Fibroblast of skin of right quadriceps (primary cell): ENCODE results near the gene ZNF366.

Source experiments
- DNase-seq: peaks from one replicate; pipeline ENCODE4 v3.0.0-alpha.2; 2013

The ZNF366 gene

DNA sequence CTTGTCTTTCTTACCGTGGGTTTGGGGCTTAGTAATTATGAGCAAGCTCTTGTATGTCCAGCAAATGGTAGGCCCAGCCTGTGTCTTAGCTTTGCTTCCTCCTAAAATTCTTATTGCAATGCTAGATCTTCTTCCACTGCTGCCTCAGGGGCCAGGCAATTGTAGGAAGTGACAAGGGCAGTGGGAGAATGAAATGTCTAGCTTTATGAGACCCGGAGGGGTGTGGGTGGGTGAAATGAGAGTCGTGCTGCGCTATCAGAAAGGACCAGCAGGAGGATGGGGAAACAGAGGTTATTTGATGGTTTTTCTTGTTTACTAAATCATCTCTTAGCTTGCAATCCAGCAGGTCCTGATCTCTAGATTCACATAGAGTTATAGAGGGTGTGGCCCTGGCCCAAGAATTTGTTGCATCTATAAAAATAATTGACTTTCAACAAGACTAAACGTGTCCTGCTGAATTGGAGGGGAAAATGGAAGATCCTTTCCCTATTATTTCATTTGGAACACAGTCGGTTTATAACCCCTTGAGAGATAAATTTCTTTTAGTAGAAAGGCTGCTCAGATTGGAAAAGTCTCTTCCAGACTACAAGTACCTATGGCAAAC is 43.7 kb downstream of the ZNF366 start:
- no peak for DNase-seq

DNA sequence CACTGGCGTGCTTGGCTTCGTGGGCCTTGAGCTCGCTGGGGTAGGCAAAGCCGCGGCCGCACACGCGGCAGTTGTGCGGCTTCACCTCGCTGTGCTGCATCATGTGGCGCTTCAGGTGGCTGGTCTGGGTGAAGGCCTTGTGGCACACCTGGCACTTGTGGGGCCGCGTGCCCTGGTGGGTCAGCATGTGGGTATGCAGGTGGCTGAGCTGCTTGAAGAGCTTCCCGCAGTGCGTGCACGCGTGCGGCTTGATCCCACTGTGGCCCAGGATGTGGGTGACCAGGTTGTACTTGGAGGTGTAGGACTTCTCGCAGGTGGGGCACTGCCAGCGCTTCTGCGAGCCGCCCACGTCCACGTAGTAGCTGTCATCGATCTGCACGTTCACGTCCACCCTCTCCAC is 46.8 kb downstream of the ZNF366 start:
- DNase-seq, result no peak

DNA sequence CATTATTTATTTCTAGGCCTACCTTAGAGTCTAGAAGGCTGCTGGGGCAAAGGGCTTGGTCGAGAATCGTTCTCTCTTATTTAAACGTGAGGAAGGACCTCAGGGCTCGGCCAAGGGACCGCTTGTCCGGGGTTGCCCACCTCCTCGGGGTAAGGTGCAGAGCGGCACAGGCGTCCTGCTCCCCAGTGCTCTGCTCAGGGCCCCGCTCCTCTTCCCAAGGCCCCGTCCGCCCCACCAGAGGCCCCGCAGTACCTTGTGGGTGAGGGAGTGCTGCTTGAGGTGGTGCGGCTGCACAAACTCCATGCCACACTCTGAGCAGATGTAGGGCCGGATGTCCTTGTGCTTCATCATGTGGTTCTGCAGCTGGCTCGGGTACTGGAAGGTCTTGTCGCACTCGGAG is 47.3 kb downstream of the ZNF366 start:
- DNase-seq, result no peak

DNA sequence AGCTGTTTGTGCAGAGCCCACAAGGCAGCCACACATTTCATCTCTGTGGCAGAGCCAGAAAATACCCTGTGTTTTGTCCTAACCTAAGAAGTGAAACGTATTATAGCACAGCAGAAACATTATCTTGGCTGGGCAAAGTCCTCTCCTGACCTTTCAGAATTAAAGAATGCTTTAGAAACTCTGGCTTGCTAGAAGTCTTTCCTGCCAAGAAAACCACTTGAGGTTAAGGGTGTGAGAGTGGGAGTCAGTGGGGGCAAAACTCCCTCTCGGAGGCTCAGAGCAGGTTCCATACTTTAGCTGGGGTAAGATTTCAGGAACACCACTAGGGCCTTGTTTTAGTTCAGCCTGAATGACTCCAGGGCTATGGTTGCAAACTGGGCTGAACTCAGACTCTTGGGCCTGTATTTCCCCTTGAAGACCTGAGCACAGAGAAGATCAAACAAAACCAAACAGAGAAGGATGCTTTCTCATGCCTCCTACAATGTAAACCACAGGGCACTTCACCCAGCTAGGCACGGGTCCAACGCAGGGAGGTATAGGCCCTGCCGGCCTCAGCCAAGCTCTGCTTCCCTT is 48.0 kb downstream of the ZNF366 start:
- no peak for DNase-seq

DNA sequence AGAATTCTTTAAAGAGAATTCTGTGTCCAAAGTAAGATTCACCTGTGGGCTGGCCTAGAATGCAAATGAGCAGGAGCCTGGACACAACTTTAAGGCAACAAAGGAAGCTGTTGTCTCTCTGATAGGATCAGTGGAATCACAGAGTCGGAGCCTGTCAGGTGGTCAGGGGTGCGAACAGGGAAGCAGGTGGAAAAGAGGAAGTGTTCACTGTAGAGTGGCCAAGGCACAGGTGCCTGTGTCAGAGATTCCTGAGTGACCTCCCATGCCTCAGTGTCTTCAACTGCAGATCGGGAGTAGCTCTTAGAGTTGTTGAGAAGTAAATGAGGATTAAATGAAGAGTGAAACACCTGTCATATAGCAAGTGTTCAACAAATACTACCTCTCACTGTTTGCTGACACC is 48.8 kb downstream of the ZNF366 start:
- no peak for DNase-seq

DNA sequence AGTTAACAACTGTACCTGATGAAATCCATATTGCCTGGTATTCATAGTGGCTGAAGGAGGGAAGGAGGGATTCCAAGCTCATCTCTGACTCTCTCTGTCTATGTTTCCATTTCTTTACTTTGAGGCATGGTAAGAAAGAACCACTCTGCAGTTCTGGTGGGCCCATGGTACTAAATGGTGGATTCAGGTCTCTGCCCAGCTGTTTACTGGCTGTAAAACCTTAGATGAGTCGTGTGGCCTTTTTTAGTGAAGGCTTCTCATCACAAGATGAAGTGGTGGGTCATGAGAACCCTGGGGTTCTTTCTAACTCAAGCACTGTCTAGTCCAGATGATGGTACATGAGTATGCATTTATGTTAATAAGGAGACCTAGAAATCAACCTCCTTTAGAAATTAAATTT is 49.7 kb downstream of the ZNF366 start:
- no peak for DNase-seq

DNA sequence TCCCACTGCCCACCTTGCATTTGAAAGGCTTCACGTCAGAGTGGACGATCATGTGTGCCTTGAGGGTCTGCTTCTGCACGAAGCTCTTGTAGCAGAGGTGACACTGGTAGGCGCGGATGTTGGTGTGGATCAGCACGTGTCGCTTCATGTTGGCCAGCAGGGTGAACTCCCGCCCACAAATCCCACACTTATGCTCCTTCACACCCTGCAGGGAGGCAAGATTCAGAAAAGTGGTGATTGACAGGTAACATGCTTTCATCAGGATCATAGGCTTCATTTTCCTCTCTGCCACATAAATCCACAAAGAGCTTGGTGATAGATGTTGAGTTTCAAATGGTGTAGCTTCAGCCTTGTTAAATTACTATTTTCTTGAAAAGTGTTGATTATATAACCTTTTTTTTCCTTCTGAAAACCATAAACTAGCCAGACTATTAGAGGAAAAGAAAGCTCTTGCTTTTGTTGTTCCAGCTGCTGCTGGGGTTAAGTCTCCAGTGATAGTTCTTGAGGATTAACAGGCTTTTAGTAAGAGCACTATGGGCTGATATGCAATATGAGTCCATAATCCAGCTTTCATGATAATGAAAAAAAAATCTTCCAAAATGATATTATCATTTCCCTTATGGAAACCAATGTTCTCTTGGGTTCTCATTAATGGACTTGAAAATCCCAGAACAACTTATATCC is 50.7 kb downstream of the ZNF366 start:
- DNase-seq, result no peak

DNA sequence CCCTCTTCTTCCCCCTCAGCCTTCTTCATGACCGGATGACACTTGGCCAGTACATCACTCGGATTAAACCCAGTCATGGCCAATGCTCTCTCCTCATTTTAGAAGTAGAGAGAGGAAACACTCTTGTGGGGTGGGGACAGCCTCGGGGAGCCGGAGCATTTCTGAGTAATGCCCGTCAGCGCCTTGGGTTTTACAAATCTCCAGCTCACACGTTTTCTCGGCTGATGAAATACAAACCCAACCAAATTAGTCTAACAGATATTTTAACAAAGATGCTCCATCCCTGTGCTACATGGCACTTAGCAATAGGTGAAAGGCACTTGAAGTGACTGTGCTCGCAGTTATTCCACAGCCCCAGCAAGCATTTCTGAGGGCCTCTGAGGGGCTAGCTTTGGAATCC is 51.7 kb downstream of the ZNF366 start:
- DNase-seq, result no peak

DNA sequence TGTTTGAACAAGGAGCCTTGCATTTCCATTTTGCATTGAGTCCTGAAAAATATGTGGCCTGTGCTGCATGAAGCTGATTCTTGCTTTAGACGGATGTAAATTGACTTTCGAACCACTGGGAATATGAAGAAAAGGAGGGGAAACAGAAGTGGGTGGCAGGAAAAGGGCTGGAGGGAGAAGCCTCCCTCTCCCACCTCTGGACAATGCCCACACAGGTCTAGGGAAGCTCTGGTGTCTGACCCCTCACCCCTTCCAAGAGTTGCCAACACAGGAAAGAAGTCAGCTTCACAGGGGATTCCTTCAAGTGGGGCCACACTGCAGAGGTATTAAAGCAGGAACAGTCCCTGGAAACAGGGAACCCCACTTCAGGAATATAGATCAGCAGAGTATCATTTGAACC is 52.2 kb downstream of the ZNF366 start:
- DNase-seq, result no peak

DNA sequence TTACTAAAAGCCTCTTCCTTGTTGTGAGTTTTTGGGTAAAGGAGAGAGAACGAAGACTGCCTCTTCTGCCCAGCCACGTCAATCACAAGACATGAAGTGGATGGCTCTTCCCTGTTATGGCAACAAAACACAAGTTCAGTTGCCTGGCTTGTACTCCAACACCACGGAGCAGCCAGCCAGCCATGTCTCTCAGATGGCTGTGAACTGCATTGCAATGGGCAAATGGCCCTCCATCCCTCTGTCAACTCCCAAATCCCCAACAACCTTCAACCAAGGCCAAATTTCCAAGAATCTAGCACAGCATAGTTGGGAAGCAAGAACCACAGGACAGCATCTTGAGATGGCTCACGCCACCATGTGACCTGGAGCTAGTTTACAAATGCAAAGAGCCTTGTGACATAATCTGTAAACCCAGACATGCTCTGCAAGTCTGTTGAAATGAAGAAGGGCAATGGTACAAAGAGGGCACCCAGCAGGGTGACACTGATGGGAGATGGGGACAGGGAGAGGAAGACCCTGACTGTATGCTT is 53.9 kb downstream of the ZNF366 start:
- no peak for DNase-seq

DNA sequence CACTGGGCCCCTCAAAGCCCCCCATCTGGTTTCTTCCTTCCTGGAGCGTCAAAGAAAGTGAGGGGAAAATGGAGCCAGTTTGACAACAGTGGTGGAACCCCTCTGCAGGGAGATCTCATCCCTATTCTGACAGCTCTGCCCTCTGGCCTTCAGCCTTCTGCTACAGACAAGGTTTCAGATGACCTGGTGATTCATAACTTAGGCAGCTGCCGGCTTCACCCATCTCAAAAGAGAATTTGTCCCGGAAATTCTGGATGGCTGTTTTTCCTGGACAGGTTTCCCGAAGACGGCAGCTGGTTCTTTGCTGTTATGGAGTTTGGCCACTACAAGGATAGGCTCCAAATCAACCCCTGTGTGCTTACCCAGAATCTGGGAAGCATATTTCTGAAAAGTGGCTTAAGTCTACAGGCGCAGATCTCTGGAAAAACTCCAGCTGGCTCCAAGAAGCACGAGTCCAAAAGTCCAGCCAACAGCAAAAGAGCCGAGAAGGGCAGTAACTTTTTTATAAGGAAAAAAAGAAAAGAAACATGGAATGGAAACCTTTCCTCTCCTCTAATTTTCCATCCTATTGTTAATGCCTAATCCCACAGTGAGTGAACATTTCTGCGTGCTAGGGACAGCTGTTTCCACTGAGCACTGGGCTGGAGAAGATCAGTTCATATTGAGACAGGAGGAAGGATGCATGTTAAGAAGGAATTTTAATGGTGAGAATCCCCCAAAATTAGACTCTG is 54.5 kb downstream of the ZNF366 start:
- peak; percentile 79 for DNase-seq

DNA sequence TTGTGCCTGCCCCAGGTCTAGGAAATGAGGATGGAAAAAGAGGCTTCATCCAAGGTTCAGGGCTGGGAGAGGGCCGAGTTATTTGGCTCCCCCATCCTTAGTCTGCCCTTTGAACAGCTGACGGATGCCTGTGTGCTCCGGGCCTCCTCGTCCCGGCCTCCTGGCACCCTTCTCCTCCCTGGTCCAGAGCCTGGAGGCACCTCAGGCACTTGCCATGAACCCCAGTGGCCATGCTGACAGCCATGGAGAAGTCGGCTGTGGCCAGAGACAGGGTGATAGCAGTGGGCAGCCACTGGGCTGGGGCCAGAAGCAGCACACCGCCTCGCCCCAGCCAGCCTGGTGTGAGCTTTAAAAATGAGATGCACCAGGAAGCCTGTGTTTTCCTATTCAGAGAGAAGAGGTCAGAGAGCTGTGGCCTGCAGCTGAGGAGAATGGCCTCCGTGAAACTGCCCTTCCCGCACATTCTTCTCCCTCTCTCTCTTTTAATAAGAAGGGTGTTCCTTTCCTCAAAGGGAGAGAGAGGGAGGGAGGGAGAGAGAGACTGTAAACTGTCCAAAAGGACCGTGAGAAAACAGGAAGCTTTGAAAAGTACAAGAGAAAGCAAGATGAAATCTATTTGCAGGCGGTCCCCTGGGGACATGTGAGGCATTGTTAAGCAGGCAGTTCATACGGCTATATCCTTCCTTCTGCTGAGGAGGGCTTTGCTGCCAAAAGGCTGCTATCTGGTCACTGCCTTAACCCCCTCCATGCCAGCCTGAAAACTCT is 55.3 kb downstream of the ZNF366 start:
- DNase-seq, result peak; percentile 91

DNA sequence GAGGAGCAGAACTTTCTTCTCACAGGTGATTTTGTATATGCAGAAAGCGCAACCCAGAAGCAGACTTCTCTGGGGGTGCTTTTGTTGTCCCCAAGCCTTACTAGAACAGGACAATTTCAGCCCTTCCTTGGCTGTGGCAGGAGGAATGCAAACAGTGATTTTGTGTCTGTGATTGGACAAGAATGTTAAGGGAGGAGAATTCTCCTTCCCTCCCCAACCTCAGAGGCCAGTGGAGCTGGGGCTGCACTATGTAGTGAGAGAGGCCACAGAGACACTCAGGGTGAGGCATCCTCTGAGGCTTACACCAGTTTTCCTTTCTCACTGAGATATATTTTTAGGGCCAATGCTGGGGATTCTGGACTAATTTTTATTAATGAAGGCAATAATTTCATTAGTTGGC is 58.8 kb downstream of the ZNF366 start:
- DNase-seq, result no peak

DNA sequence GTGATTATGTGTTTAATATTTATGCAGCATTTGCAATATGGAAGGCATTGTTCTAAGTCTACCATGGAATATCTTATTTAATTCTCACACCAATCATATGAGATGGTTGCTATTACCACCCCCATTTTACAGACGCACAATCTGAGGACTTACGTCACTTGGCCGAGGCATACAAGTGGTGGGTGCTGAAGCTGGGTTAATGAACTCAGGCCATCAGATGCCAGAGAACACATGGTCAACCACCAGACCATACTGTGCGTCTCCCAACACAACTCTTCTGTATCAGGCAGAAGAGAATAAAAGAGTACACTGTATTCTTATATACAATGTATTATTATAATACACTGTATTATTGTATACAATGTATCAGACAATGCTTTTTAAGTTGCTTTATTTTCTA is 59.5 kb downstream of the ZNF366 start:
- DNase-seq, result no peak

DNA sequence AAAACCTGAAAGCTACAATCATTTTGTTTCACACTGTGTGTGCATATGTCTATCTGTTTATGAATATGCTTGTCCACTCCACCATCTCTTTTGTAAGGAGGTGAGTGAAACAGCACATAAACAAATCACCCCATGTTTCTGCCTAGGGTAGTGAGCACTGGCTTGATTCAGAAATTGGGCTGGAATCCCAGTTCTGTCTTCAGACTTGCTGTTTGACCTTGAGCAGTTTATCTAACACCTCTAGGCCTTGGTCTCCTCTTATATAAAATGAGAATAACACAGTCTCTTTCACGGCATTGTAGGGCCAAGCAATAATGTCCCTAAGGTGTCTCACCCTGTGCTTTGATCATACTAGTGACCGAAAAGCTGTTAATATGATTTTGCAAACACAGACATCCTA is 61.2 kb downstream of the ZNF366 start:
- DNase-seq, result no peak

DNA sequence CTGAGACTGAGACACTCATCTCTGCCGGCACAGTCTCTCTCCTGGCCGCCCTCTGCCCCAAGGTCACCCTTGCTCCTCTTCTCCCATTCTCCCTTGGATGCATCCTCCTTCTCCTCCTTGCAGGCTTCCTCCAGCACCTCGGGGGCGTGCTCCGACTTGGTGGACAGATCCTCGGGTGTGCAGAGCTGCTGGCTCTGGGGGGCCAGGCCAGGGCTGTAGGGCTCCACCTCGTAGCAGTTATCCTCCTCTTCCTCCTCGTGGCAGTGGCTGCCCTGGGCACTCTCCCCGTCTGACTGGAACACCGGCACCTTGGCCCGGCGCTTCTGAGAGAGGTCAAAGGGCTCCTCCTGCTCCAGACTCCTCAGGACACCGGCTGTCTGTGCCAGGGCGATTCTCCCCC is 63.3 kb downstream of the ZNF366 start:
- no peak for DNase-seq

DNA sequence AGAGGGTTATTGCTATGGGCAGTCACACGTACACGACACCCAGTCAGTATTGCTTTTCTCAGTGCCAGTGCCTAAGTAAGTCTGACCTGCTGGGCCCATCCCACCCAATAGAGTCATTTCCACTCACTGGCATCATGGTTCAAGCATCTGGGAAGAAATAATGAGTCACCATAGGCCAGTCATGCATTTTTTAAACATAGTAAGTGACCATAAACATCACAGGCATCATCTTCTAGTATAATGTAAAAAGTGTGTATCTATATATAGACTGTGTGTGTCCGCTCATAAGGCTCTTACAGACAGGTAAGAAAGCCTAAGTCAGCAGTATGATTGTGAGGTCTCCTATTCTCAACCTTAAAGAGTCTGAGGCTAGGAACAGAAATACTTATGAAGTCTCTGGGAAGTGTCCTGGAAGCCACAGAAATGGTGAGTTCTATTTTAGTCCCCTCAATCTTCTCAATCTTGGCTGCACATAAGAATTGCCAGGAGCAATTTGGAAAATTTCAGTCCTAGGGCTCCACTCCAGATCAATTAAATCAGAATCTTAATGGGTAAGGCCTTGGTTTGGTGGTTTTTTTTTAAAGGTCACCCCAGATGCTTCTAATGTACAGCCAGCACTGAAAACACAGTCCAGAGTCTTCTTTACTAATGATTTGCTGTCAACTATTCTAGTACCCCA is 65.2 kb downstream of the ZNF366 start:
- DNase-seq, result peak; percentile 94

DNA sequence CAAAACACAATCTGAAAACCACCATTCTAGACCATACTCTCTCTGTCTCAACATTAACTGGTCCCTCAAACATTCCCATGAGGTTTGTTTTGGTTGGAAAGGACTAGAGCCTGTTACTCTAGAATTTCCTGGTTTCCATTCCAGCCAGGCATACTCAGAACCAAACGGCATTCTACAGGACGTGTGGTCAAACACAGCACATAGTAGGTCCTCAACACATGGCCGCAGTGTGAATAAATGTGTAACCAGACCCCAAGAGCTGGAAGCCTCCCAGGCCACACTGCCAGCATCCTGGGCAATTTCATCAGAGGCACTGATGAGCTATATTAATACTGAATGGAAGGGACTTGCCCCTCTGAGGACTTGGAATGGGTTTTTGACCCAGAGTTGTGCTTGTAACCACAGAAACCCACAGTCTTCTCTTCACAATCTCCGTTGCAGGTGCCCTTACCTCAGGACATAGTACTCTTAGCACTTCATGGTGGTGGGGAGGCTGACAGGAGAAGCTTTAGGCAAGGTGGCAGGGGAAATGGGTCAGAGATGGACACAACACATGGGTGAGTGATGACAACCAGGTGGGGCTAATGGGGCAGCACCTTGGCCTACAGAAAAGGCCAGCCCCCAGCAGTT is 66.0 kb downstream of the ZNF366 start:
- DNase-seq, result no peak

DNA sequence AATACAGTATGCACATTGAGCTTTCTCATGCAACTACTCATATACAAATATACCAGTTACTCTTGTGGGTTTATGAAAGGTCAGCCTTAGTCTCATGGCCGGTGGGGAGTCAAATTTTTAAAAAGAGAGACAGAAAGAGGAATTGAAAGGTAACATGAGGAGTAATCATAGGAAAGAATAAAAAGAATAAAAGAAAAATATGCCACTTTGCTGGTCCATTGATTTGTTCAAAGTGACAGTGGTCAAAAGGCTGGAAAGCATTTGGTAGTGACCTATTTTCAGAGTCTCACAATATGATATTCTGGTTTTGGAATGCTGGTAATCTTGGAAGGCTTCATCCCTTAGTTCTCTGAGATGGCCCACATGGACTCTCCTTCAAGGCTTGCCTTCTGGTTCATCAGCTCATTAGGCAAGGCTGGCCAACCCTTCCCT is 67.0 kb downstream of the ZNF366 start:
- DNase-seq, result no peak

DNA sequence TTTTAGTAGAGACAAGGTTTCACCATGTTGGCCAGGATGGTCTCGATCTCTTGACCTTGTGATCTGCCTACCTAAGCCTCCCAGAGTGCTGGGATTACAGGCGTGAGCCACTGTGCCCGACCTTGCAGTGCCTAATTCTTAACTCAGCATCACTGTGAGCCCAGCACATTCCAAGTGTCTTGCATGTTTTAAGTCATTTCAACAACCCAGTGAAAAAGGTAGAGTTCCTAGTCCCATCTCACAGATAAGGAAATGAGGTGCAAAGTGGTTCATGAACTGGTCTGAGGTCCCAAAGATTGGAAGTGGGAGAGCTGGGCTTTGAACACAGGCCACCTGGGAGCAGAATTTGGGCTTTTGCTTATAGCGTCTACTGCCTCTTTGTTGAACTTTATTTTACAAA is 68.0 kb downstream of the ZNF366 start:
- DNase-seq, result no peak

DNA sequence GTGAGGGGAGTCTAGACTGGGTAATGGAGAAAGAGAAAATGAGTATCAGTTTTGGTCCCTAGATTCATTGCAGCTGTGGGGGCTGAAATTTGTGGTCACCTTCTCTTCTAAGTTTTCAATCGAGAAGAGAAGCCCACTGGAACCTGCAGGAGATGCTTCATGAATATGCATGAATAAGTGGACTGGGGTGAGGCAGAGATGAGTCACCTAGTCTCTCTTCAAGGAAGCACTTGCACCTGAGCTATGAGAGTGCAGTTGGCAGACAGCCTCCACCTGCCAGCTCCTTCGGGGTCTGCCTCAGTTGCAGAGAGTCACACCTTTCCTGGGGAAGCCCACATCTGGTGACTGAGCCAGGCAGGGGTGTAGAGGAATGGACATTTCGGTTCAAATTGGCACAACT is 69.1 kb downstream of the ZNF366 start:
- no peak for DNase-seq
